Thyroid gland (tissue), 4 donors: Measurements from ENCODE around the gene JAG2. TPM values are rescaled to one million over a fixed set of nuclear protein-coding genes. Genes with fewer than 3 reads are reported as not detected.

Source experiments
- DNase-seq, 2 donors: peaks; one replicate each; pipeline ENCODE4 v3.0.0-alpha.2; 2019
- H3K27ac ChIP-seq, 3 donors: fragments of 200-600 bp; sonication (generic); 1 replicate in 2 of 3; 2 replicates in 1 of 3; pipeline ENCODE4 v1.5.1; 2016 to 2019; ENCODE audit warnings: mild to moderate bottlenecking in 1 of 3, moderate library complexity in 1 of 3
- H3K27me3 ChIP-seq: fragments of 200-600 bp; sonication (generic); one replicate; pipeline ENCODE4 v1.5.1; 2019
- H3K36me3 ChIP-seq, 2 donors: fragments of 200-600 bp; sonication (generic); one replicate each; pipeline ENCODE4 v1.5.1; 2016 to 2019
- H3K4me1 ChIP-seq, 2 donors: fragments of 200-600 bp; sonication (generic); one replicate each; pipeline ENCODE4 v1.5.1; 2017 to 2019
- H3K4me3 ChIP-seq, 3 donors: fragments of 200-600 bp; sonication (generic); replicated peaks in 1 of 3; 1 replicate in 2 of 3; 2 replicates in 1 of 3; pipeline ENCODE4 v1.5.1; 2016; ENCODE audit warnings: mild to moderate bottlenecking in 1 of 3
- H3K9me3 ChIP-seq: fragments of 200-600 bp; sonication (generic); one replicate; pipeline ENCODE4 v1.5.1; 2017
- POLR2A ChIP-seq, 2 donors: fragments of 450-650 bp; IDR thresholded peaks; one replicate each; pipeline ENCODE4 v1.6.1; 2017; ENCODE audit warnings: antibody characterized with exemption in 2 of 2, mild to moderate bottlenecking in 2 of 2, moderate library complexity in 1 of 2
- WGBS, 2 donors: methylation state at CpG; one replicate each; pipeline ENCODE4 v1.1.5; 2017; 5-methylcytosine and 5-hydroxymethylcytosine counted together
- intact Hi-C: fragments of 100-400 bp; cut with DNase I; formaldehyde crosslinking; loops from one replicate; pipeline ENCODE4 v1.15.1; 2023
- total RNA-seq, 4 donors: library from RNA; depleted of rRNA; stranded (reverse); fragments of >200 nt; gene quantifications; one replicate each; pipeline ENCODE4 v1.2.3, GENCODE V29; 2016
- TF ChIP-seq, protein P1 (sequence below), 6 experiments: fragments of 200-600 bp in 3 of 6; fragments of 450-650 bp in 3 of 6; sonication (generic) in 3 of 6; IDR thresholded peaks; one replicate each; pipeline ENCODE4 v1.5.1; 2016 to 2019; ENCODE audit warnings: antibody characterized with exemption in 6 of 6, mild to moderate bottlenecking in 2 of 6, inconsistent platforms in 1 of 6, moderate library complexity in 1 of 6

The JAG2 gene
- total RNA-seq, 4 donors from 2014 or later = 3.9 to 10.7 (median 5.2) TPM

DNA sequence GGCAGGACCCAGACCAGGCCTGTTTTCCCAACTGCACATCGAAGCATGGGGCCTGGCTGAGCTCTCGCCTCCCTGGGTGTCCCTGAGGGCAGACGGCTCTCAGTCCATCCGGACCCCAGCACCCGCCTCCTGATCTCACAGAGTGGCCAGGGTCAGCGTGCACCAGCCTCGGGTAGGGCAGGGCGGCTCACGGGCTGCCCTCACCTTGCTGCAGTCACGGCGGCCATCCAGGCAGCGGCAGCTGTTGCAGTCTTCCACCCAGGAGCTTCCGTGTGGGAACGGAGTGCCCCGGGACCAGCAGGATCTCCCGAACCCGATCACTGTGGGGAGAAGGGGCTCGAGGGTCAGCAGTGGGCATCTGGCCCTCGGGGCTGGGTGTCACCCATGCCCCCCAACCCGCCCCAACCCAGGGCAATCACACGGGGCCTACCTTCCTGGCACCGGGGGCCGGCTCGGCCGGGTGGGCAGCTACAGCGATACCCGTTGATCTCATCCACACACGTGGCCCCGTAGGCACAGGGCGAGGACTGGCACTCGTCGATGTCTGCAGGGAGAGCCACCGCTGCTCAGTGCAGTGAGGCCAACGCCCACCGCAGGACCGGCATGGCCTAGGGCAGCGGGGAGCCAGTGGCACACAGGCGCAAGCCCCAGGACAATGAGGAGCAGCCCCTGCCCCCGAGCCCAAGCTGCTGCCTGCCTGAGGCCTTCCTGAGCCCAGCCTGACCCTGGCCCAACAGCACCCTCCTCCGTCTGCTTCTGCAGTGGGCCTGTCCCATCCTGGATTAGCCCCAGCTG, 22.2 kb downstream of the JAG2 start:
- no peaks in the 10 kb centered on the region for H3K36me3 ChIP-seq
- H3K4me3 ChIP-seq = no peak overlapping the region
- H3K4me1 ChIP-seq = no peaks in the 10 kb centered on the region
- H3K9me3 ChIP-seq = no peaks in the 10 kb centered on the region
- H3K27me3 ChIP-seq = no peaks in the 10 kb centered on the region
- no peak for DNase-seq
- intact Hi-C loops = no loop called here
- WGBS, 2 donors = 94% methylated on average over 6 of the region's 40 CpGs; no CpG with 5 or more reads in 1 of the 2 donors
- no peak overlapping the region for H3K27ac ChIP-seq
- no peak for TF ChIP-seq POLR2A (IDR thresholded peaks at IDR 0.05)
- TF ChIP-seq, protein P1, sequence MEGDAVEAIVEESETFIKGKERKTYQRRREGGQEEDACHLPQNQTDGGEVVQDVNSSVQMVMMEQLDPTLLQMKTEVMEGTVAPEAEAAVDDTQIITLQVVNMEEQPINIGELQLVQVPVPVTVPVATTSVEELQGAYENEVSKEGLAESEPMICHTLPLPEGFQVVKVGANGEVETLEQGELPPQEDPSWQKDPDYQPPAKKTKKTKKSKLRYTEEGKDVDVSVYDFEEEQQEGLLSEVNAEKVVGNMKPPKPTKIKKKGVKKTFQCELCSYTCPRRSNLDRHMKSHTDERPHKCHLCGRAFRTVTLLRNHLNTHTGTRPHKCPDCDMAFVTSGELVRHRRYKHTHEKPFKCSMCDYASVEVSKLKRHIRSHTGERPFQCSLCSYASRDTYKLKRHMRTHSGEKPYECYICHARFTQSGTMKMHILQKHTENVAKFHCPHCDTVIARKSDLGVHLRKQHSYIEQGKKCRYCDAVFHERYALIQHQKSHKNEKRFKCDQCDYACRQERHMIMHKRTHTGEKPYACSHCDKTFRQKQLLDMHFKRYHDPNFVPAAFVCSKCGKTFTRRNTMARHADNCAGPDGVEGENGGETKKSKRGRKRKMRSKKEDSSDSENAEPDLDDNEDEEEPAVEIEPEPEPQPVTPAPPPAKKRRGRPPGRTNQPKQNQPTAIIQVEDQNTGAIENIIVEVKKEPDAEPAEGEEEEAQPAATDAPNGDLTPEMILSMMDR (IDR thresholded peaks at IDR 0.05) = no peak

DNA sequence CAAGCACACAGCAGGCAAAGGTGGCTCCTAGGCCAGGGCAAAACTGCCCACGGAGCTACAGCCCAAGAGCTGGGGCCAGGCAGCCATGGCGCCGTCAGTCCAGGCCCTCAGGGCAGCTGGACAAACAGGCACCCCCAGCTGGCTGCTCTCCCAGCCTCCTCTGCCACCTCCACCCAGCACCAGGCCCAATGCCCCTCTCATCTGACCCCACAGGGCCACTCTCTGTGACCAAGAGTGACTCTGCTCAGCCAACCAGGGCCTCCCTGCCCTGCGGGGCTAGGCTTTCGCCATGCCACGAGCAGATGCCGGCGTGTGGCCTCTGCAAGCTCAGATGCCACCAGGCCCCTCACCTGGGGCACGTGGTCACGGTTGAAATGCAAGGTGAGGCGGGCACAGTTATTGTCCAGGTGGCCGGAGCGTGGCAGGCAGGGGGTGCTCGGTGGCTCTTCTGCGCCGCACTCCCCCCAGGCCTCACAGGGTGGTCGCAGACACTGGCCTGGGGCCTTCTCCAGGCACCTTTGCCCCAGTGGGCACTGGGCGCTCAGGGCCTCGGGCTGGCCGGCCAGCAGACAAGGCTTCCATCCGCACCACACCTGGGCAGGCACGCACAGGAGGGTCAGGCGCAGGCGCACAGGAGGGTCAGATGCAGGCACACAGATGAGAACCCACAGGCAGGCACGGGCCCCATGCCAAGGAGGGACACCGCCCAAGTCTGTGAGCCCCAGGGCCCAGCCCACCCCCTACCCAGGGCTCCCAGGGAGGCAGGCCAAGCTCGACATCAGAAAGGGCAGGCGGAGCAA, 23.0 kb downstream of the JAG2 start:
- 80 to 95% methylated on average over 1 to 8 of the region's 28 CpGs for WGBS, 2 donors
- H3K27me3 ChIP-seq = no peaks in the 10 kb centered on the region
- H3K9me3 ChIP-seq = no peaks in the 10 kb centered on the region
- H3K36me3 ChIP-seq = no peaks in the 10 kb centered on the region
- H3K4me3 ChIP-seq = no peak overlapping the region
- no peaks in the 10 kb centered on the region for H3K4me1 ChIP-seq
- no peak for DNase-seq
- H3K27ac ChIP-seq = no peak overlapping the region
- no peak for TF ChIP-seq POLR2A (IDR thresholded peaks at IDR 0.05)
- TF ChIP-seq, protein P1 (IDR thresholded peaks at IDR 0.05) = no peak
- intact Hi-C loops = no loop called here

DNA sequence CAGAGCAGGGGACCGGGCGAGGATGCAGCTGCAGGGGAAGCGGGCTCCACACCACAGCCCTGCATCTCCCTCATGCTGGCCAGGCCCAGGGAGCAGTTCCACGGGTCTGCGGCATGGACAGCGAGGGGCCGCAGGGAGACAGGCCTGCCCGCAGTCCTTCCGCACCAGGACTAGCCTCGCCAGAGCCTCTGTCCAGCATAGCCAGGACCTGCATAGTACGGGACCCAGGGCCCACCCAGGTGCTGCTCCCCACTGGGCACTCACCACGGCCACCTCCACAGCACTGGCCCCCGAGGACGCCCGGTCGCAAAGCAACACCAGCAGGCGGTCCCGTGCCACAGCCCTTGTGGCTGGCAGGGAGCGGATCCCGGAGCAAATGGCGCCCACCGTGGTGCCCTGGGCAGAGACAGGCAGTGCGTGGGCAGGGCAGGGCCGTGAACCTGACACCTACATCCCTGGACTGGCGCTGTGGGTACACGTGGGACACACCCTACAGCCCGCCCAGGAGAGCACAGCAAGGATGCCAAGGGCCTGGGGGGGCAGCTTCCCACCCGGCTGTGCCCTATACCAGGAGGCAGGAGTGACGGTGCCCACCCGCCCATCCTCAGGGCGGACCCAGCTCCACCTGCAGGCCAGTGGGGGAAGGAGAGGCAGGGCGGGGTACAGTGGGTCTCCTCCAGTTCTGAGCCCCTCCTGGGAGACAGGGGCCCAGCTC, 23.8 kb downstream of the JAG2 start:
- Histone ChIP-seq H3K4me1 (no peaks in the 10 kb centered on the region), H3K9me3 (no peaks in the 10 kb centered on the region), H3K4me3 (no peak overlapping the region), H3K27me3 (no peaks in the 10 kb centered on the region), H3K27ac (no peak overlapping the region), H3K36me3 (no peaks in the 10 kb centered on the region)
- DNase-seq = no peak
- intact Hi-C loops = no loop called here
- TF ChIP-seq, protein P1 (IDR thresholded peaks at IDR 0.05) = no peak
- no peak for TF ChIP-seq POLR2A (IDR thresholded peaks at IDR 0.05)
- 94 to 97% methylated on average over 14 to 16 of the region's 32 CpGs for WGBS, 2 donors

DNA sequence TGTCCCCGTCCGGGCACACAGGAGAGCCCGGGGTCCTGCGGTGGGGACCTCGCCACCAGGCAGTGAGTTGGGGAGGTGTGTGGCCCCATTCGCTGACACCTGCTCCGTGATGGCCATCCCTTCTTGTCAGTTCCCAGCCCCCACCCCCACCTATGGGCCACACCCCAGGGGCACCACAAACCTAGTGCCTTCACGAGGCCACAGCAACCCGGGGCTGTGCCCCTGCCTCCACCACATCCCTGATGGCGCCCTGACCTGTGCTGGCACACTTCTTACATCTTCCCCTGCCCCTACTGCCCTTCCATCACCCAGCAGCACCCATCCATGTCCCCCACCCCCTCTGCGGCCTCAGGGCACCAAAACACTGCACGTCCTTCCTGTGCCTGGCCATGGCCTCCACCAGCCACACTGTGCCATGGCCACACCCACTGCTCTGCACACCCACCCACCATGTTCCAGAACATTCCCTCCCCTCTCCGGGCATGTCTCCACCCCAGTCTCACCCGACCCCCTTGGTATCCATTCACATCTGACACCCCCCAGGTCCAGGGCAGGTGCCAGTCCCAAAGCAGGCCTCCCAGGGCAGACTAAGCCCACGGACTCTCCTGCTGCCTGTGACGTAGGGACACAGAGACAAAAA, 24.4 kb downstream of the JAG2 start:
- WGBS, 2 donors = 95 to 97% methylated on average over 9 to 15 of the region's 16 CpGs
- no peaks in the 10 kb centered on the region for H3K9me3 ChIP-seq
- no peak overlapping the region for H3K27ac ChIP-seq
- no peaks in the 10 kb centered on the region for H3K36me3 ChIP-seq
- no peak overlapping the region for H3K4me3 ChIP-seq
- H3K27me3 ChIP-seq = no peaks in the 10 kb centered on the region
- no peaks in the 10 kb centered on the region for H3K4me1 ChIP-seq
- intact Hi-C loops = no loop called here
- no peak for DNase-seq
- TF ChIP-seq, protein P1 (IDR thresholded peaks at IDR 0.05) = no peak
- no peak for TF ChIP-seq POLR2A (IDR thresholded peaks at IDR 0.05)
